HepG2 (cell line): Measurements from ENCODE around the gene GPATCH8. TPM values are rescaled to one million over a fixed set of nuclear protein-coding genes. Genes with fewer than 3 reads are reported as not detected.

Experiments used
- BCL3 ChIP-seq: sonication (generic); formaldehyde crosslinking; IDR thresholded peaks from 2 replicates; pipeline ENCODE4 v1.5.1; 2020; ENCODE audit warnings: mild to moderate bottlenecking, missing genetic modification reagents, moderate library complexity
- LBX2 ChIP-seq: sonication (generic); formaldehyde crosslinking; IDR thresholded peaks from 2 replicates; pipeline ENCODE4 v1.5.0; 2020; ENCODE audit warnings: missing genetic modification reagents, mild to moderate bottlenecking, borderline replicate concordance
- NFAT5 ChIP-seq: sonication (generic); formaldehyde crosslinking; IDR thresholded peaks from 2 replicates; pipeline ENCODE4 v1.4.0; 2020; ENCODE audit warnings: missing genetic modification reagents
- PAXIP1 ChIP-seq: sonication (generic); formaldehyde crosslinking; conservative IDR thresholded peaks from 2 replicates; pipeline ENCODE4 v1.4.0; 2020; ENCODE audit warnings: mild to moderate bottlenecking, missing genetic modification reagents, moderate library complexity
- ZNF281 ChIP-seq: sonication (generic); formaldehyde crosslinking; IDR thresholded peaks from 2 replicates; pipeline ENCODE4 v1.4.0; 2020; ENCODE audit warnings: missing genetic modification reagents, borderline replicate concordance
- ZNF460 ChIP-seq: sonication (generic); formaldehyde crosslinking; IDR thresholded peaks from 2 replicates; pipeline ENCODE4 v1.5.1; 2020; ENCODE audit warnings: missing genetic modification reagents, mild to moderate bottlenecking, borderline replicate concordance
- ZNF574 ChIP-seq: sonication (generic); formaldehyde crosslinking; IDR thresholded peaks from 2 replicates; pipeline ENCODE4 v1.4.0; 2020; ENCODE audit warnings: missing genetic modification reagents
- ZNF607 ChIP-seq: sonication (generic); formaldehyde crosslinking; IDR thresholded peaks from 2 replicates; pipeline ENCODE4 v1.5.1; 2020; ENCODE audit warnings: missing genetic modification reagents, mild to moderate bottlenecking, borderline replicate concordance
- ZNF737 ChIP-seq: sonication (generic); formaldehyde crosslinking; IDR thresholded peaks from 2 replicates; pipeline ENCODE4 v1.5.0; 2020; ENCODE audit warnings: missing genetic modification reagents, mild to moderate bottlenecking, borderline replicate concordance
- polyA plus RNA-seq, 8 experiments: library from polyadenylated mRNA; depleted of rRNA in 3 of 8; stranded (reverse) in 7 of 8; unstranded in 1 of 8; fragments of >200 nt; fragmentation: Illumina TruSeq in 4 of 8; extraction: Trizol in 4 of 8; gene quantifications; 2 replicates each; pipeline versions ENCODE4 v1.2.1 to v1.2.3, GENCODE V29; 2011 to 2016; ENCODE audit warnings: low read depth in 4 of 8, missing spikeins in 1 of 8, mixed read lengths in 1 of 8; ENCODE audit not compliant: insufficient read depth in 1 of 8
- total RNA-seq, 5 experiments: library from RNA; depleted of rRNA; stranded (reverse); fragments of >200 nt; fragmentation: Illumina TruSeq; extraction: Trizol; gene quantifications; 2 replicates each; pipeline ENCODE4 v1.2.3, GENCODE V29; 2016; ENCODE audit warnings: low read depth in 1 of 5

The GPATCH8 gene
- total and polyA plus RNA-seq, 2 of the 13 experiments (the other 11 are each of a cell fraction or from before 2014, with no cell fraction given), result 20.7 to 21.5 TPM

- TF ChIP-seq ZNF574 (CRISPR knock-in tag) (no peak; the same call in 1 of the 2 replicates), PAXIP1 (CRISPR knock-in tag) (peak; percentile 52), BCL3 (CRISPR knock-in tag) (0 out of 2 replicates have a peak, but pooled peaks have one; percentile 57), ZNF281 (peak; percentile 37; the same call in 1 of the 2 replicates), ZNF460 (no peak), ZNF737 (CRISPR knock-in tag) (0 out of 2 replicates have a peak, but pooled peaks have one; percentile 54), LBX2 (CRISPR knock-in tag) (0 out of 2 replicates have a peak, but pooled peaks have one; percentile 81), NFAT5 (no peak), ZNF607 (CRISPR knock-in tag) (peak; percentile 46; the same call in 1 of the 2 replicates)
Measured at GRCh38 chr17:44374306-44375195, 128.7 kb downstream of the GPATCH8 start (continued).
